B cell (primary cell): ENCODE results near the gene TMEM52. TPM values are rescaled to one million over a fixed set of nuclear protein-coding genes. Genes with fewer than 3 reads are reported as not detected.

Experiments
- ATAC-seq: fragments of 200-7000 bp; cut with Tn5 transposase; one replicate; pipeline ENCODE4 v1.10.0; 2021; ENCODE audit warnings: low read depth, mild to moderate bottlenecking, moderate number of reproducible peaks, moderate library complexity
- CTCF ChIA-PET: fragments of 350-600 bp; sonication (Branson Sonifier 250); formaldehyde crosslinking; loops from one replicate; lab custom pipeline; 2021; ENCODE audit warnings: antibody characterized with exemption, inconsistent platforms; lab: Charles Lee
- POLR2A ChIA-PET: fragments of 350-600 bp; sonication (Branson Sonifier 250); formaldehyde crosslinking; loops from one replicate; lab custom pipeline; 2021; ENCODE audit warnings: antibody characterized with exemption; lab: Charles Lee
- DNase-seq: peaks from one replicate; pipeline ENCODE4 v3.0.0; 2013
- H2AFZ ChIP-seq: 2 replicates; pipeline ENCODE4 v1.6.1; 2012; ENCODE audit warnings: mild to moderate bottlenecking, low read depth, low read length; ENCODE audit not compliant: insufficient read depth, poor library complexity, severe bottlenecking
- H3K27ac ChIP-seq, 2 donors: 1 replicate in 1 of 2; 2 replicates in 1 of 2; pipeline ENCODE4 v1.5.1; 2012 to 2013; ENCODE audit warnings: low read length in 2 of 2, mild to moderate bottlenecking in 2 of 2, moderate library complexity in 1 of 2
- H3K27me3 ChIP-seq, 4 experiments: fragments of 200-600 bp in 1 of 4; sonication (generic) in 1 of 4; replicated peaks in 1 of 4; 1 replicate in 2 of 4; 2 replicates in 2 of 4; pipeline versions ENCODE4 v1.6.1 to v1.7.0; 2013 to 2016; ENCODE audit warnings: low read length in 3 of 4, mild to moderate bottlenecking in 2 of 4, mixed read lengths in 1 of 4, moderate library complexity in 1 of 4; ENCODE audit not compliant: insufficient read depth in 4 of 4, control insufficient read depth in 3 of 4; ENCODE audit errors: control extremely low read depth in 1 of 4
- H3K36me3 ChIP-seq, 2 experiments: replicated peaks in 1 of 2; 1 replicate in 1 of 2; 2 replicates in 1 of 2; pipeline versions ENCODE4 v1.6.1 to v1.7.1; 2013; ENCODE audit warnings: low read length in 1 of 2; ENCODE audit not compliant: insufficient read depth in 2 of 2, control insufficient read depth in 1 of 2; ENCODE audit errors: control extremely low read depth in 1 of 2, extremely low read depth in 1 of 2
- H3K4me1 ChIP-seq, 2 donors: fragments of 200-600 bp in 1 of 2; sonication (generic) in 1 of 2; 1 replicate in 1 of 2; 2 replicates in 1 of 2; pipeline versions ENCODE4 v1.5.1 to v1.6.1; 2013 to 2017; ENCODE audit warnings: low read length in 2 of 2; ENCODE audit not compliant: control insufficient read depth in 2 of 2, insufficient read depth in 2 of 2
- H3K4me2 ChIP-seq: replicated peaks from 2 replicates; pipeline ENCODE3; 2012; ENCODE audit warnings: mild to moderate bottlenecking, low read depth, low read length; ENCODE audit not compliant: poor library complexity, severe bottlenecking
- H3K4me3 ChIP-seq, 5 experiments: fragments of 200-600 bp in 1 of 5; sonication (generic) in 1 of 5; 1 replicate in 3 of 5; 2 replicates in 2 of 5; pipeline versions ENCODE4 v1.5.1 to v1.7.0; 2011 to 2016; ENCODE audit warnings: low read length in 4 of 5, mild to moderate bottlenecking in 4 of 5, low read depth in 2 of 5, control low read depth in 1 of 5, moderate library complexity in 1 of 5; ENCODE audit not compliant: insufficient read depth in 1 of 5; ENCODE audit errors: control extremely low read depth in 1 of 5, extremely low read depth in 1 of 5
- H3K79me2 ChIP-seq: fragments of 200-600 bp; sonication (generic); one replicate; pipeline ENCODE4 v1.6.0; 2016; ENCODE audit warnings: low read length; ENCODE audit not compliant: control insufficient read depth, insufficient read depth
- H3K9ac ChIP-seq: fragments of 200-600 bp; sonication (generic); 2 replicates; pipeline ENCODE4 v1.6.1; 2017; ENCODE audit warnings: mild to moderate bottlenecking, low read length, moderate library complexity
- H3K9me3 ChIP-seq, 3 donors: one replicate each; pipeline versions ENCODE4 v1.6.1 to v1.7.1; 2013; ENCODE audit warnings: low read length in 2 of 3; ENCODE audit not compliant: control insufficient read depth in 2 of 3, insufficient read depth in 1 of 3; ENCODE audit errors: control extremely low read depth in 1 of 3
- H4K20me1 ChIP-seq: 2 replicates; pipeline ENCODE4 v1.6.0; 2012; ENCODE audit warnings: mild to moderate bottlenecking, low read length; ENCODE audit not compliant: insufficient read depth, control insufficient read depth, poor library complexity, severe bottlenecking
- H3K27ac Mint-ChIP-seq: one replicate; pipeline ENCODE4 v1.8.0; 2021; ENCODE audit warnings: mixed read lengths
- H3K27me3 Mint-ChIP-seq: one replicate; pipeline ENCODE4 v1.8.0; 2021; ENCODE audit warnings: mixed read lengths
- H3K4me1 Mint-ChIP-seq: one replicate; pipeline ENCODE4 v1.8.0; 2021; ENCODE audit warnings: mixed read lengths
- H3K4me3 Mint-ChIP-seq: one replicate; pipeline ENCODE4 v1.8.0; 2021; ENCODE audit warnings: mixed read lengths
- H3K9me3 Mint-ChIP-seq: one replicate; pipeline ENCODE4 v1.8.0; 2022; ENCODE audit warnings: mixed read lengths; ENCODE audit not compliant: insufficient read depth
- CTCF ChIP-seq: fragments of 200-600 bp; IDR thresholded peaks from one replicate; pipeline ENCODE4 v1.8.0; 2022; ENCODE audit warnings: antibody characterized with exemption, mild to moderate bottlenecking
- EZH2 ChIP-seq: IDR thresholded peaks from 2 replicates; pipeline ENCODE4 v1.6.1; 2012; ENCODE audit warnings: borderline replicate concordance, low read depth, mild to moderate bottlenecking, moderate library complexity, low read length; ENCODE audit not compliant: insufficient read depth, poor library complexity, severe bottlenecking
- WGBS: methylation state at CpG from one replicate; pipeline ENCODE4 v1.1.5; 2013; ENCODE audit warnings: missing lambda C conversion rate; ENCODE audit not compliant: insufficient coverage; 5-methylcytosine and 5-hydroxymethylcytosine counted together
- intact Hi-C: fragments of 100-400 bp; cut with micrococcal nuclease; formaldehyde crosslinking; loops from one replicate; pipeline ENCODE4 v1.10.0; 2022
- polyA plus RNA-seq: library from polyadenylated mRNA; depleted of rRNA; stranded (reverse); fragments of >200 nt; gene quantifications from 2 replicates; pipeline ENCODE4 v1.2.3, GENCODE V29; 2012
- total RNA-seq, 2 donors: library from RNA; stranded (reverse); fragments of 120-200 nt in 1 of 2; gene quantifications; 1 replicate in 1 of 2; 2 replicates in 1 of 2; pipeline versions ENCODE4 v1.2.3 to v1.2.4, GENCODE V29; 2013 to 2022

Gene TMEM52
- total and polyA plus RNA-seq, 2 donors (not counting 1 experiment from before 2014, with no cell fraction given), result 0.69 to 1.00 TPM

- intact Hi-C loops, result no loop called here
- Histone ChIP-seq H3K9me3 (peaks cover 0 to 16% (median 0%) of the 10 kb centered on the region in 3 donors), H3K9ac (no peak overlapping the region), H3K4me1 (peaks cover 15 to 21% of the 10 kb centered on the region in 2 donors), H3K27me3 (peaks cover 0 to 2% (median 0%) of the 10 kb centered on the region in 4 experiments), H2AFZ (no peak overlapping the region), H3K79me2 (peaks cover 5% of the 10 kb centered on the region), H3K4me2 (no peak overlapping the region), H3K27ac (no peak overlapping the region), H3K4me3 (no peak overlapping the region), H4K20me1 (no peaks in the 10 kb centered on the region), H3K36me3 (no peaks in the 10 kb centered on the region)
- POLR2A ChIA-PET, result no interaction called here
- peak; percentile 25 for DNase-seq
- Mint-ChIP-seq H3K27ac (no peak overlapping the region), H3K27me3 (peaks cover 4% of the 10 kb centered on the region), H3K4me3 (no peak overlapping the region), H3K9me3 (no peaks in the 10 kb centered on the region), H3K4me1 (peaks cover 7% of the 10 kb centered on the region)
- CTCF ChIA-PET, result interaction anchor here (0.6 kb wide), 1 partner anchor 162 kb away, joined by 3 read pairs; no protein-coding TSS in a partner anchor
- 86% methylated on average over 20 of the region's 20 CpGs for WGBS
- TF ChIP-seq CTCF (no peak), EZH2 (no peak)
- no peak for ATAC-seq
Measured at GRCh38 chr1:1914101-1914970, 4.7 kb downstream of the TMEM52 start.
